ENCODE results near the gene ZNF417.
"Not testable (repeated sequence)": the region's sequence is repeated elsewhere in the genome, so short reads cannot be mapped to it uniquely, and the experiment has no call there.

The ZNF417 gene

DNA sequence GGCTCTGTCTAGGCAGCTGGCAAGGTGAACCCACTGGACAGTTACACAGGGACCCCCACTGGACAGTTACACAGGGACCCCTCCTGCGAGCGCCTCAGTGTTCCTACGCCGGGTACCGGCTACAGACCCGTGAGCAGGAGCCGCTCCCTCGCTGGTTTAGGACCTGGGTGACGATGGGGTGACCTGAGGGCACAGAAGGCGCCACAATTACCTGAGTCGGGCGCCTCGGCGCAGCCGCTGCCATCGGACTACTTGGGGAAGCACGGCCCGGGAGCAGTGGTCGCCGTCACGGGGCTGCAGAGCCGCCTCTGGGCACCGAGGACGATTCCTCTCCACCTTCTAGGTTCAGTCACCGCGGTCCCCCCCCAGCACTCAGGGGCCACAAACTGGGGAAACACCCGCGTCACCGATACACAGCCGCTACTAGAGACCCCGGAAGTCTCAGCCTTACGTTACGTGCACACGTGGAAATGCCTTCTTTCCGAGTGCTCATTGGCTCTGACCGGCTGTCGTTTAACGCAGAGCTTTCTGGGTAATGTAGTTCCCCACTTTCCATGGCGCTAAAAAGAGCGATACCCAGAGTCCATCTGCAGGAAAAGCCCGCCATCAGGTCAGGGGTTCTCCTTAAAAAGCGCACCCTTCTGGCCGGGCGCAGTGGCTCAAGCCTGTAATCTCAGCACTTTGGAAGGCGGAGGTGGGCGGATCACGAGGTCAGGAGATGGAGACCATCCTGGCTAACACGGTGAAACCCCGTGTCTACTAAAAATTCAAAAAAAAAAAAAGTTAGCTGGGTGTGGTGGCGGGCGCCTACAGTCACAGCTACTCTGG is at the start of gene ZNF417:
ZNF417 (minus strand) TSS at position 425 of the 828 bp plus-strand sequence; CDS start at position 244, 181 bp downstream.
- in situ Hi-C loops (cut with MboI; ENCODE audit: low sequenced_read_pairs), result not testable (repeated sequence)

- in situ Hi-C loops (cut with MboI; ENCODE audit: low sequenced_read_pairs), result no loop called here
These were observed 48.4 kb upstream of the ZNF417 start for GRCh38 chr19:57964761-57965160.

GRCh38 chr19:57961785-57962184 is 45.4 kb upstream of the ZNF417 start:
- in situ Hi-C loops (cut with MboI; ENCODE audit: low sequenced_read_pairs), result no loop called here

DNA sequence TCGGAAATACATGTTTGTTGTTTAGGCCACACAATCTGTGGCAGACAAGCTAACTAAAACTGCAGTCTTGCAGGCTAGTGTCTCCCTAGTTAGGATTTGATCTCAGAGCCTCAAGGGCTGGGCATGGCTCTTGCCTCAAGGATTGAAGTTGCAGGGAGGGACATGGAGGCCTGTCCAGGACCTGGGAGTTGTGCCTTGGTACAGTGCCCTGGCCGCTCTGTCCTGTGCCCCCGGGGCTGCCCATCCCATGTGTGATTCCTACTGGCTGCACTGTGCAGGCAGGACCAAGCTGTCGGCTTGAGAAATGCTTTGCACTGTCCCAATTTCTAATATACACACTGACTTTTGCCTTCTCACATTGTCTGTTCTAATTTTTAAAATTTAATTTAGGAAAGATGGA is 38.6 kb upstream of the ZNF417 start:
- in situ Hi-C loops (cut with MboI; ENCODE audit: low sequenced_read_pairs), result no loop called here

DNA sequence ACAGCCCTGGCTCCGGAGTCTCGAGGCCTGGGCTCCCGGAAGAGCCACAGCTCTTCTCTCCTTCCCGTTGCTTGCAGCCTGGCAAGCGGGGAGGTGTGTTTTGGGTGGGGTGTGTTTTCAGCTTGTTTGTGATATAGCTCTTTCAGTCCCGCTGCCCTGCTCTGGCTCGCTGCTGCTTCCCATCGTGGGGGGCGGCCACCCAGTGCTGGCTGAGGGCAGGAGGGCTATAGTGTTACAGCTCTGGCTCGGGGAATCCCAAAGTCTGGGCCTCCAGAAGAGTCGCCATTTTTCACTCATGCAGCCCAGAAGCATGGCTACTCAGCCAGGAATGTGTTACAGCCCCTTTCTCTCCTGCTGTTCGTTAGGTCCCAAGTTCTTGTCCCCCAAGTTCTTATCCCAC is 33.3 kb upstream of the ZNF417 start:
- in situ Hi-C loops (cut with MboI; ENCODE audit: low sequenced_read_pairs), result no loop called here

DNA sequence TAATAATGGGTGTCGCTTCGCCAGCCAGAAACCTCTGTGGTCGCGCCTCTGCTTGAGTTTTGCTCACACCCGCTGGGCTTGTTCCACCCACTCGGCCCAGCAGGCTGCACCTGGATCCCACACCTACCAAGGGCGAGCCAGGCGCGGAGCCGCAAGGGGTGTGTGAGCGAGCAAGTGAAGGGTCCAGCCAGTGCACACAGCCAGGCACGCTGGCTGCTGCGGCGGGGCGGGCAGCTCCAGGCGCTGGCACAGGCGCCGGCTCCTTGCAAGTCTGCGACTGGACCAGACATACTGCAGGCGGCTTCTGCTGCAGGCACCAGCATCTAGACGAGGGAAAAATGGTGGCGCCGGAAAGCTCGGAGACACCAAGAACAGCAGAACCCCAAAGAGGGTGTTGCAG is 32.9 kb upstream of the ZNF417 start:
- in situ Hi-C loops (cut with MboI; ENCODE audit: low sequenced_read_pairs), result no loop called here

- in situ Hi-C loops (cut with MboI; ENCODE audit: low sequenced_read_pairs), result no loop called here
These were observed 31.2 kb upstream of the ZNF417 start, which contains the start of gene ZNF256 for GRCh38 chr19:57947419-57948134. Gene ZNF256, minus strand, starts transcription at chr19:57947706. Its CDS starts 232 bp downstream, at chr19:57947474.

DNA sequence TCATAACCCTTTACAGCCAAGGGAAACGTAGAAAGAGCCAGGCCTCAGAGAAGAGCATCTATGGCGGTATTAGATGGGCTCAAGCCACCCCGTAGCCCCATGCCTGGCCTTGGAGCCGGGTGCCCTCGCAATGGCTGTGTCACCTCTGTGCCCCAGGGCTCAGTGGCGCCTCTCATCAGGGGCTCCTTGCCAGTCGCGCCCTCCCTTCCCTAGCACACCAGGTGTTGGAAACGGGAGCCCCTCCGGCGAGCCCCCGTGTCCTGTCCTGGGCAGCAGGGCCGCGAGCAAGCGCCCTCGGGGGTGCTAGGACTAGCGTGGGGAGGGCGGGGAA is 30.7 kb upstream of the ZNF417 start:
- in situ Hi-C loops (cut with MboI; ENCODE audit: low sequenced_read_pairs), result no loop called here

GRCh38 chr19:57946316-57946715 is 29.9 kb upstream of the ZNF417 start:
- in situ Hi-C loops (cut with MboI; ENCODE audit: low sequenced_read_pairs), result no loop called here

DNA sequence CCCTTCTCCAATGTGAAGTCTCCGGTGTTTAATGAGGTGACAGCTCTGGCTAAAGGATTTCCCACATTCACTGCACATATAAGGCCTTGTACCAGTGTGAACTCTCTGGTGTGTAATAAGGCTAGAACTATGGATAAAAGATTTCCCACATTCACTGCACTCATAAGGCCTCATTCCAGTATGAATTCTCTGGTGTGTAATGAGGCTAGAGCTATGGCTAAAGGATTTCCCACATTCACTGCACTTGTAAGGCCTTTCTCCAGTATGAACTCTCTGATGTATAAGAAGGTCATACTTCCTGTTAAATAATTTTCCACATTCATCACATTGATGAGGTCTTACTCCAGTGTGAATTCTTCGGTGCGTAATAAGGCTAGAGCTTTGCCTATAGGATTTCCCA is 25.2 kb upstream of the ZNF417 start:
- in situ Hi-C loops (cut with MboI; ENCODE audit: low sequenced_read_pairs), result no loop called here

DNA sequence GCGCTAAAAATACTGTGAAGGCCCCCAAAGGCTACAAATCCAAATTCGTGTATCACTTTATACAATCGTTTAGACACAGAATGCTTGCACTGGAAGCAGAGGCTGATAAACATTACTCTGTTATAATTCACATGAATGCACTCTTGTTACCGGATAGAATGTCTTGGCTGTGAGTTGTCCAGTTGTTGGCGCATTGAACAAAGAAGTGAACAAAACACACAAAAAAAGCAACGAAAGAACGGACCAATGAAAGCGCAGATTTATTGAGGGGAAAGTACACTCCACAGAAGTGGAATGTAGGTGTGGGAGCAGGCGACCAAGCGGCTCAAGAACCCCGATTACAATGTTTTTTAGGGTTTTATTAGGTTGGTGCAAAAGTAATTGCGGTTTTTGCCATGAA is 19.3 kb upstream of the ZNF417 start:
- in situ Hi-C loops (cut with MboI; ENCODE audit: low sequenced_read_pairs), result no loop called here

DNA sequence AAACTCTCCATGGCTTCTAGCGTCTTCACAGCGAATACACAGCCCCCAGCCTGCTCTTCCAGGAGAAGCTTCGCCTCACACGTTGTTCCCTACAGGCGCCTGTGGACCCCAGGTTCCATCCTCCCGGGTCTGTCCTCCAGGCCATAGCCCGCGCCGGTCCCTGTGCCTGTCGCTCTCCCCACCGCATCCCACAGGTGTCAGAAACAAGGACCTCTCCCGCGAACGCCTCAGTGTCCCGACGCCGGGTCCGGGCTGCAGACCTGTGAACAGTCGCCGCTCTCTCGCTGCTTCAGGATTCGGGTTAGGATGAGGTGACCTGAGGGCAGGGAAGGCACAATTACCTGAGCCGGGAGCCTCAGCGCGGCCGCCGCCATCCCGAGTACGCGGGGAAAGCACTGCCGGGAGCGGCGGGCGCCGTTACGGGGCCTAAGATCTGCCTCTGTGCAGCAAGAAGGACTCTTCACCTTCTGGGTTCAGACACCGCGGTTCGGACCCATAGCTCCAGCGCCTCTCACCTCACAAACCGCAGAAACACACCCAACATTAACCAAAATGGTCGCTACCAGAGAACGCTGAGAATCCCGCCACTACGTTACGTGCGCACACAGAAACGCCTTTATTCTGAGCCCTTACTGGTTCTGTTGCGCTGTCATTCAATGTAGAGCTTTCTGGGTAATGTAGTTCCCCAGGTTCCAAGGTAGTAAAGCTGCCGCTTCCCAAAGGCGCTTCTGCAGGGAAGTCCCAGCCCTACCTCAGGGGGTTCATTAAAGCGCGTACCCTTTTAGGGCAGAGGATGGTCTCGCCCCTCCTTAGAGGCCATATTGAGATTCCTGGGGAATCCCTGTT is 18.7 kb upstream of the ZNF417 start, which contains the start of gene ZNF418:
ZNF418 (minus strand) TSS at position 583 of the 846 bp plus-strand sequence. CDS start 1,580 bp downstream, outside the sequence.
- in situ Hi-C loops (cut with MboI; ENCODE audit: low sequenced_read_pairs), result no loop called here

- in situ Hi-C loops (cut with MboI; ENCODE audit: low sequenced_read_pairs), result no loop called here
These were observed 11.2 kb upstream of the ZNF417 start for GRCh38 chr19:57927587-57927986.

DNA sequence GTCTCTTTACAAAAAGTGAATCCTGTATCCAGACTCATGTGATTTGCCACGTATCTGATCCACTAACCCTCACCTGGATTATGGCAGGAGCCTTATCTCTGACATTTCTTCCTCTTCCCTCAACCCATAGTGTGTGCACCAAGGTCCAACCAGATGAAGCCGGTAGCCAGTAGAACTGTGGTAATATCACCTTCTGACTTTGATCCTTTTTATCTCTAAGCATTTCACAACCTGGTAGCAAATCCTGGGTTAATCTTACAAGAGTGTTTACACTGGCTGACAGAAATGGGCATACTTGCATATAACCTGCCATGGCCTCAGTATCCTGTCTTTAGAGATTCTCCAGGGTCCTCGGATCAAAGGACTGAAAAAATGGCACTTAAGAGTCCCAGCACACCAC is 1.9 kb downstream of the ZNF417 start:
- in situ Hi-C loops (cut with MboI; ENCODE audit: low sequenced_read_pairs), result no loop called here

- in situ Hi-C loops (cut with MboI; ENCODE audit: low sequenced_read_pairs), result no loop called here
These were observed 9.0 kb downstream of the ZNF417 start for GRCh38 chr19:57907394-57907793.

DNA sequence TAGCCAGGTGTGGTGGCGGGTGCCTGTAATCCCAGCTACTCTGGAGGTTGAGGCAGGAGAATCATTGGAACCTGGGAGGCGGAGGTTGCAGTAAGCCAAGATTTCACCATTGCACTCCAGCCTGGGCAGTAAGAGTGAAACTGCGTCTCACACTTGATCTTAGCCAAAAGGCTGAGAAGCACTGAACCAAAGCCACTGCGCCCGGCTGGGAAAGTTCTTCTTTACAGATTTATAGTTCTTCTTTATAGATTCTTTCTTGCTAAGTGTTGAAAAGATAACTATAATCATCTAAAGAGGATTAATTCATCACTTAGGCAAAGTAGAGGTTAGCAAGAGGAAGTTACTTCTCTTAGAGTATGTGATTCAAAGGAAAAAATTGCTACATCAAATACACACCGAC is 11.1 kb downstream of the ZNF417 start:
- in situ Hi-C loops (cut with MboI; ENCODE audit: low sequenced_read_pairs), result no loop called here

DNA sequence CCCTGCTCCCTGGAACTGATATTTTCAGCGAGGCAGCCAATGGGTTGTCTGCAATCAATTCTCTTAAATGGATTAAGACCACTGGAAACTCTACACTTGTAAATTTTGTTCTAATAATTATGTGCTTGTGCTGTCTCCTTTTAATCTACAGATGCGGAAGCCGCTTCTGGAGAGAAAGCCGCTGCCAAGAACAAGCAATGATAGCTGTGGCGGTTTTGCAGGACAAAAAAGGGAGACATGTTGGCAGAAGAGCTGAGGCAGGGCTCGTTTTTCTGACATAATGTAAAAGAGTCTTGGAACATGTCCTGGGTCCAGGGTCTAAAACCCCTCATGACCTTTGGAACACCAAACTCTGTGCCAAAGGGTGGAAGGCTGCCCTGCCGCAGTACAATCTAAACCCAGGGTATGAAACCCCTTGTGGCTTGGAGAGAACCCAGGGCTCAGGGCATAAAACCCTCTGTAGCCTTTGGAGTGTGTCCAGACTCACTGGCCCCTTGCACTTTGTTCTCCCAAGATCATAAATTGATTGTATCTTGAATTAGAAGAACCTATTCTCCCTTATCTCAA is 12.7 kb downstream of the ZNF417 start:
- in situ Hi-C loops (cut with MboI; ENCODE audit: low sequenced_read_pairs), result no loop called here

- in situ Hi-C loops (cut with MboI; ENCODE audit: low sequenced_read_pairs), result no loop called here
These were observed 16.1 kb downstream of the ZNF417 start for GRCh38 chr19:57900311-57900710.

DNA sequence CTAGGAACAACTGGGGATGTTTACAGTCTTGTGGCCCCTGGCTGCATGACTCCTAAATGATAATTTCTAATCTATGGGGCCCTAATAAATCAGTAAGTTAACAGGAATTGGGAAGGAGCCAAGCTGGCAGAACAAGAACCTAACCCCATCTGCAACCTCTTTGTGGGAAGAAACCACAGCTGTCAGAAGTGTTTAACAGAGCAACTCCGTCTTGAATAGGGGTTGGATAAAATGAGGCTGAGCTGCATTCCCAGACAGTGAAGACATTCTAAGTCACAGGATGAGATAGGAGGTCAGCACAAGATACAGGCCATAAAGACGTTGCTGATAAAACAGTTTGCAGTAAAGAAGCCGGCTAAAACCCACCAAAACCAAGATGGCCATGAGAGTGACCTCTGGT is 25.7 kb downstream of the ZNF417 start:
- in situ Hi-C loops (cut with MboI; ENCODE audit: low sequenced_read_pairs), result not testable (repeated sequence)

DNA sequence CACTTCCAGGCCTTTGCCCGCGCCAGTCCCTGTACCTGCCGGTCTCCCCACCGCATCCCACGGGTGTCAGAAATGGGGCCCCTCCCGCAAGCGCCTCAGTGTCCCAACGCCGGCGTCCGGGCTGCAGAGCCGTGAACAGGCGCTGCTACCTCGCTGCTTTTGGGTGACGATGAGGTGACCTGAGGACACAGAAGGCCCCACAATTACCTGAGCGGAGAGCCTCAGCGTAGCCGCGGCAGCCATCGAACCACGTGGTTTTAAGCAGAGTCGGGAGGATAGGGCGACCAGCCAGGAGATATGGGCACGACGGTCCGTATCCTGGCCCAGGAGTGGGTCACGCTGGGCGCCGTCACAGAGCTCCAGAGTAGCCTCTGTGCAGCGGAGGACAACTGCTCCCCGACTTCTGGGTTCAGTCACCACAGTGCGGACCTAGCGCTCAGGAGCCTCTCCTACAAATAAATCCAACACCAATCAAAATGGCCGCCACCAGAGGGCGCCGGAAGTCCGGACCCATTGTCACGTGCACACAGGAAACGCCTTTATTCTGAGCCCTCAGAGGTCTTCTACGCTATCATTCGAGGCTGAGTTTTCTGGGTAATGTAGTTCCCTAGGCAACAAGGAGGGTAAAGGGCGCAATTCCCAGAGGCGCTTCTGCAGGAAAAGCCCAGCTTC is 27.7 kb downstream of the ZNF417 start, which contains the start of gene ZNF814:
ZNF814 (minus strand) TSS at position 478 of the 672 bp plus-strand sequence; CDS start at position 243, 235 bp downstream.
- in situ Hi-C loops (cut with MboI; ENCODE audit: low sequenced_read_pairs), result no loop called here

All from HL-60/S4 (cell line).